Activated CD8-positive, alpha-beta memory T cell treated with anti-CD3 and anti-CD28 coated beads for 36 hours (primary cell): ENCODE results near the gene PPP1R14C. TPM values are rescaled to one million over a fixed set of nuclear protein-coding genes. Genes with fewer than 3 reads are reported as not detected.
"Not testable (repeated sequence)": the region's sequence is repeated elsewhere in the genome, so short reads cannot be mapped to it uniquely, and the experiment has no call there.

Source experiments
- CTCF ChIA-PET: fragments of 350-600 bp; sonication (Branson Sonifier 250); formaldehyde crosslinking; loops from one replicate; lab custom pipeline; 2021; ENCODE audit warnings: antibody characterized with exemption; lab: Charles Lee
- POLR2A ChIA-PET: fragments of 350-600 bp; sonication (Branson Sonifier 250); formaldehyde crosslinking; loops from one replicate; lab custom pipeline; 2021; ENCODE audit warnings: antibody characterized with exemption; lab: Charles Lee
- total RNA-seq, 2 experiments: library from RNA; stranded (reverse); gene quantifications; one replicate each; pipeline ENCODE4 v1.2.3, GENCODE V29; 2021

PPP1R14C gene
- total RNA-seq, 2 experiments from 2014 or later, result 0.96 to 1.1 TPM

DNA sequence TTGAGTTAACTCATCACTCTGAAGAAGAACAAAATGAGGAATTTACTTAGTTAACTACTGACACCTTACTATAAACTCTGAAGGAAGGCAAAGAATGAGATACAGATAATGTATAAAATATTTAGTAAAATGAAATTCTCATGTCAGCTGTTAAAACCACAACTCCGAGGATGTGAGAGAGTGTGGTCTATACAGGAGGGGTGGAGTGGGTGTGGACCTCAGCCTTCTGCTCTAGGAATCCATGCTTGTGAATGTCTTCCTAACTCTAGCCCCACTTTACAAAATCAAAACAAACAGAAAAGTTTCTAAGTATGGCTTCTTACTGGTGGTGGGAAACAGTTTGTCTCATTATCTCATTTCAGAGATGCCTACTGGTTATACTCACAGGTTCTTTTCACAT lies 14.2 kb downstream of the PPP1R14C start:
- POLR2A ChIA-PET, result no interaction called here
- CTCF ChIA-PET, result no interaction called here

DNA sequence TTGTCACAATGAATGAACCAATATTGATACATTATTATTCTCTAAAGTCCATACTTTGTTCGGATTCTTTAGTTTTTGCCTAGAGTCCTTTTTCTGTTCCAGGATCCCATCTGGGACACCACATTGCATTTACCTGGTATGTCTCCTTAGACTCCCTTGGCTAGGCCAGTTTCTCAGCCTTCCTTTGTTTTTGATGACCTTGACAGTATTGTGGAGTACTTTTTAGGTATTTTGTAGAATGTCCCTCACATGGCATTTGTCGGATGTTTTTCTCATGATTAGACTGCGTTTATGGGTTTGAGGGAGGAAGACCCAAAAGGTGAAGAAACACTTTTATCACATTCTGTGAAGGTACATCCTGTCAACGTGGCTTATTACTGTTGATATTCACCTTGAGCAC lies 16.9 kb downstream of the PPP1R14C start:
- CTCF ChIA-PET, result interaction anchor here (0.7 kb wide), 1 partner anchor 323 kb away, joined by 3 read pairs; no protein-coding TSS in a partner anchor
- POLR2A ChIA-PET, result no interaction called here

DNA sequence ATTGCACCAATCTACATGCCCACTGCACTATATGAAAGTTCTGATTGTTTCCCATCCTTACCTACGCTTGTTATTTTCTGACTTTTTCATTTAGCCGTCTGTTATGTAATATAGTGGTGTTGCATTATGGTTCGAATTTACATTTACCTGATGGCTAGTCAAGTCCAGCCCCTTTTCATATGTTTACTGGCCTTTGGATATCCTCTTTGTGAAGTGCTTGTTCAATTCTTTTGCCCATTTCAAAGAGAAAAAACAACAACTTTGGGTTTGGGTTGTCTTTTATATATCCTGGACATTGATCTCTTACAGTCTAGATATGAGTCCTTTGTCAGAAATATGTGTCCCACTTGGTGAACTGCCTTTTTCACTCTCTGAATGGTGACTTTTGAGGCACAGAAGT lies 21.1 kb downstream of the PPP1R14C start:
- CTCF ChIA-PET, result no interaction called here

DNA sequence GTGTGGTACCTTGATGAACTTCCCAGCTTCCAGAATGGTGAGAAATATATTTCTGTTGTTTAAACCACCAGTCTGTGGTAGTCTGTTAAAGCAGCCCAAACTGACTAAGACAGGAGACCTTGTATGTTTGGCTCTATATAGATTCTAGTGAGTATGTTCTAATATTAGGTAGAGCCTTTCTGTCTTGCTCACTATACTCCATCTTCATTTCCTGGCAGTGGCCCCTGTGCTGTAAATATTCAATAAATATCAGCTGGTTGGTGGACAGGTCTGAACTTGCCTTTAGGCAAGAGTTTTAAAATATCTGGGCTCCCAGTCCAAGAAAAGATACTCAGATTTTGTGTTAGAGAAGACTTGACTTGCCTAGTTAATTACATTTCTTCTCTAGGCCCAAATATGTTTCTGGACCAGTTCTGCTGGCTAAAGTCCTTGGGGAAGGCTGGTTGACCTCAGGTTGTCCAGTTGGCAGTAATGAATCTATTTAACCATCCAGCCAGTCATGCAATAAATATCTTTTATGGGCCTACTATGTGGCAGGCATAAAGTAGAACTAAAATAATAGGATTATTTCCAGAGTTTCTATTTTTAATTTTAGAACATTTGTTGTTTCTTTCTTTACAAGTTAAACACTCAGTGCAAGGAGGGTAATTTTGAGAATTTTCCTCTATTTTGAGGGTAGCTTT lies 22.3 kb downstream of the PPP1R14C start:
- ChIA-PET POLR2A (interaction anchor here (0.6 kb wide), 1 partner anchor 648 kb away, joined by 4 read pairs; no protein-coding TSS in a partner anchor), CTCF (no interaction called here)

More for the DNA sequence above, 21.1 kb downstream of the PPP1R14C start:
- POLR2A ChIA-PET, result no interaction called here

DNA sequence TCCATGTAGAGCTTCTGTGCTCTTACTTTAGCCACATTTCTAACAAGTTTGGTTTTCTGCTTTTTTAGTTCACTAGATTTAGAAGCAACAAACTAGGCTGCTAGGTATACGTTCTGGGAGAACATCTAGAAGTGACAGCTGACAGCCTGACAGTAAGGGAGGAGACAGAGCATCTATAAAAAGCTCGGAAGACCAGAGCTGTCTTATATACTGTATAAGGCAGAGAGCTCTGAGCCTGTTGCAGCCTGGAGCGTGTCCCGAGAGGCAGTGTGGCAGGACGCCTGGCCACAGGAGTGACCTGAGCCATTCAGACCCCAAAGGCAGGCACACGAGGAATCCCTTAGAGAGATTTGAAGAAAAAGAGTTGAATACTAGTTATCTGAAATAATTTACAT lies 24.6 kb downstream of the PPP1R14C start:
- ChIA-PET CTCF (interaction anchor here (1.2 kb wide), 1 partner anchor 13 kb away, joined by 3 read pairs; no protein-coding TSS in a partner anchor), POLR2A (no interaction called here)

DNA sequence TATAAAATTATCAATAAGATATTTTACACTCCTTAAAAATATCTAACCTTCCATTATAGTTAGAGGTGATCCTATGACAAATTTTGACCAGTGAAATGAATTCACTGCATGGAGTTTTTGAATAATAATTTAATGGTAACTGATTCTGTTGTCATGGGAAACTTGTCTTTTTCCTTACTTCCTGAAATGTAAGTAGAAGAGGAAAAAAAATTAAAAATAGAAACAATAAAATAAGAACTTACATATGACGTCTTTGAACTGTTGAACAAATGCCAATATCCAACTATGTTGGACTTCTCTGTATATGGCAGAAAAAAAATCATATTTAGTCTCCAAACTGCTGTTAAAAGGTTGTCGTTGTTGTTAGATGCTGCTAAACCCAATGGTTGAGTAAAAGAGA lies 26.3 kb downstream of the PPP1R14C start:
- ChIA-PET POLR2A (interaction anchor here (0.7 kb wide), 1 partner anchor 13 kb away, joined by 3 read pairs; no protein-coding TSS in a partner anchor), CTCF (interaction anchor here (1.8 kb wide), 1 partner anchor 15 kb away, joined by 5 read pairs; no protein-coding TSS in a partner anchor)

DNA sequence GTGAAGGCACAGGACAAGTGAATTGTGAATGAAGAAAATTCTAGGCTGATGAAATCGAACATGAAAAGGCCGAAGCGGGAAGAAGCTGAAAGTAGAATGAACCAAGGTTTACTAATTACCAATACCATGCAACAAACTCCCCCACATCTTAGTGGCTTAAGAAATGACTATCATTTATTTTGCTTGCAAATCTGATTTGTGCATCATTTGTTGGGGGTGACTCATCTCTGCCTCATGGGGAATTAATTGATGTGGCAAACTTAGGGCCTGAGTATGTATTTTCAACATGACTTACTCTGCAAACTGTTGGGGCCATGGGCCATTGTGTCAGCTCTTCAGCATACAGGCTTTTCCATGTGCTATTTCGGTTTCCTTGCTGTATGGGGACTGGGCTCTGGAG lies 26.8 kb downstream of the PPP1R14C start:
- POLR2A ChIA-PET, result interaction anchor here (0.7 kb wide), 1 partner anchor 13 kb away, joined by 3 read pairs; no protein-coding TSS in a partner anchor
- CTCF ChIA-PET, result interaction anchor here (1.8 kb wide), 1 partner anchor 15 kb away, joined by 5 read pairs; no protein-coding TSS in a partner anchor

DNA sequence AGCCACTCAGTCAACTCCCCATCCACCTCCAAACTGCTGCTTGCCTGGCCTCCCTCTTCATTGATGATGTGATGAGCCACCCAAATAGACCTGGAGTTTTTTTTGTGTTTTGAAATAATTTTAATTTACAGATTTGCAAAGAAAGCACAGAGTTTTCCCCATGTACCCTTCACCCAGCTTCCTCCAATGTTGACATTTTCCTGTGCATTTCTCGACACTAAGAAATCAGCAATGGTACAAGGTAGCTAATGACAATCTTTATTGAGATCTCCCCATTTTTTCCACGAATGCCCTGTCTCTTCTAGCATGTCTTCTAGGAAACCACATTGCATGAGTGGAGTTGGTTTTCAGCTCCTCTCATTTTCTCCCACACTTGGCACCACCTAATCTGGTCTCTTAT lies 30.1 kb downstream of the PPP1R14C start:
- POLR2A ChIA-PET, result no interaction called here
- CTCF ChIA-PET, result interaction anchor here (1.4 kb wide), 1 partner anchor 92 kb away, joined by 4 read pairs; no protein-coding TSS in a partner anchor

DNA sequence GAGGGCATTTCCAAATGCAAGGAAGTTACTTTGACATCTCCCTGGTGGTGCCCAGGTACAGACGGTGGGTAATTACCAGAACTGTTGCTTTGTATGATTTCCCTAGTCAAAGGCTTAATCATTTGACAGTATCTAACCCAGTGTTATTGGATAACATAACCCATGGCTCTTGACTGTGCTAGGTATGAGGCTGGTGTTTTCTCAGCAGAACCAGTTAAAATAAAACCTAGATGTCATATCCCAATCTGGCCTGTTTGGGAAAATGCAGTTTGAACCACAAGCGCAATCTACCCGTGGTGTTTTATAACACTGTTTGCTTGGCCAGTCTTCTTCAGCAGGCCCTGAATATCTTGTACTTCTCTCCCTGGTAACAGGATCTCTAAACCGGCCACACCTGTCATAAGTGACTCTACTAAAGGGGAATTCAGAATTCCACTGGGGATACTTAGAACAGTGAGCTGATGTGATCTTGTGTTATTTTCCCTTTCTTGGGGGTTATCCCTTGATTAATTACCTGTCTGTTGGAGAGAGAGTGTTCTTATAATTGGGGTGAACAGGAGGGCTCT lies 32.8 kb downstream of the PPP1R14C start:
- CTCF ChIA-PET, result no interaction called here
- POLR2A ChIA-PET, result no interaction called here

DNA sequence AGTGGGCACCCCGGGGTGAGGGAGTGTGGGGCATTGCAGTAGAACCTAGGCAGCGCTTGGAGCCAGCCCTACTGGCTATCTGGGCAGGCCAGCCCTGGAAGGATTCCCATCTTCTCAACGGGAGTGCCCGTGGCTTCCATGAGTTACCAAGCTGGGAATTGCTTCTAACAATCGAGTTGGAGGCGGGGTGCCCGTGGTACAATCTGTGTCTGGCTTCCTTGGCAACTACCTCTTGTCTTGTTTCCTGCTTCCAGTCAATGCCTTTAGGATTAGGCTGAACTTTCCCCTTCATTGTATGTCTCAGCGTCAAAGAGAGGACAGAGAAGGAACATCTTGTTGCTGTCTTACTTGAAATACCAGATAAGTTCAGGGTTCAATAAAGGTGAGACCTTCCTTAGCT lies 33.3 kb downstream of the PPP1R14C start:
- CTCF ChIA-PET, result no interaction called here
- POLR2A ChIA-PET, result no interaction called here

DNA sequence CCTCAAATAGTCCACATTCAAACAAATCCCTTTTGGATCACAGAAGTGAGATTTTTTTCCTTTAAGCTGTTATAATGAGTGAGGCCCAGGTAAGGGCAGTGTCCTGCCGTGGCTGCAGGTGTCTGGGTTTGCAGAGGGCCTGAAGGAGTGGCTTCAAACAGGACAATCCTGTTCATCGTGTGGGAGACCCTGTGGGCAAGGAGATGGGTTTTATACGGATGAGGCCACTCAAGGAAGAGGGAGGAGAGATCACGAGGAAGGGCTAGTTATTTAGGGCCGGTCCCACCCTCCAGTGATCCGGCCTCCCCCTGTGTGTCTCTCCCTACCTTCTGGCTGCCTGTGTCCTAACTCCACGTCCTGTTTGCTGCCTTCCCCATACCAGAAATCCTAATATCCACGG lies 33.8 kb downstream of the PPP1R14C start:
- POLR2A ChIA-PET, result no interaction called here

DNA sequence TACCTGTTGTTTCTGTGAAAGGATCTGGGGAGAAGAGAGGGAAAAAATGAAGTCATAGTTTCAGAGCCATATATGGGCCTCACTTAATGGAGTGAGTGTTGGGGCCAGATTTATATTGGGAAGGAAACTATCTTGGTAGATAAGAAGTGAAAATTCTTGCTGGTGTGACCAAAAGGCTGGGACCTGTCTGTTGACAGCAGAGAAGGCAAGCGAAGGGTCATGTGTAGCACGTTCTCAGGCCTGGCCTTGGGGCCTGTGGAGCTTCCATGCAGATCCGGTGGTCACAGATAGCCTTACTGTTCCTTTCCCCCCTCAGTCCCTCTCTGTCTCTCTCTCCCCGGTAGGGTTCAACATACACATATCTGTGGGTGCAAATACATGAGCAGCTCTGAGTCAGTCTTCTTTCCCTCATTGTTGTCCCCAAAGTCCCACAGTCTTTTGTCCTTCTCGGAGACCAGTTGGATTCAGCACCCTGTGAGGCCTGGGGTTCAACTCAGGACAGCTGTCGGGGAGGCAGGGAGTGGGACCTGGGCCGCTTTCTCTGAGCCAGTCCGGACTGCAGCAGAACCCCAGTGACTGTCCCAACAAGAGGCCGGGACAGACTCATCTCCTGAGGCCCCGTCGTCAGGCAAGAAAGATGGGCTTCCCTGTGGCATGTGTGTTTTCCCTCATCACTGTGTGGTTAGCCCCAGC lies 34.6 kb downstream of the PPP1R14C start:
- CTCF ChIA-PET, result no interaction called here

More for the DNA sequence above, 33.8 kb downstream of the PPP1R14C start:
- CTCF ChIA-PET, result no interaction called here

DNA sequence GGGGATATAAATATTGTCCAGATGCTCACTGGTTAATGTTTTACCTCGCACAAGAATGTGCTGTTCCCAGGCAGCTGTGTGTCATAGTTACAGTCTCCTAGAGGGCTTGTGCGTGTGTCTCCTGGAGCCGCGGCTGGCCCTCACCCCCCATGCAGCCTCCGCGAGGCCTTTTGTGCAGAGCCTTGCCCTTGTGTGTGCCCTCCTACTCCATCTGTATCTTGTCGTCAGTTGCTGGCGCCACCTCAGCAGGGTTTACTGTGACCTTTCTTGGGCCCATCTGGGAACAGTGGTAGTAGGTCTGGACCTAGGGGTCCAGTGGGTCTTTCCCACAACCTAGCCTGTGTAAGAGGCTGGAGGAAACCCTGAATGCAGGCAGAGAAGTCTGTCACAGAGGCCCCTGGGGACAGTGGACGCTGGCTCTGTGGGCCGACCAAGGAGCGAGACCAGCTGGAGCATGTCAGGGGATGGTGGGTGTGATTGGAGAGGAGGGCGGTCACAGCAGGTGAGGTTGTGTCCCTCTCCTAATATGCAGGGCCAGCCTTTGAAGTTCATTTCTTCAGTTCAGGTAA lies 35.2 kb downstream of the PPP1R14C start:
- POLR2A ChIA-PET, result no interaction called here
- CTCF ChIA-PET, result no interaction called here

More for the DNA sequence above, 34.6 kb downstream of the PPP1R14C start:
- POLR2A ChIA-PET, result no interaction called here

DNA sequence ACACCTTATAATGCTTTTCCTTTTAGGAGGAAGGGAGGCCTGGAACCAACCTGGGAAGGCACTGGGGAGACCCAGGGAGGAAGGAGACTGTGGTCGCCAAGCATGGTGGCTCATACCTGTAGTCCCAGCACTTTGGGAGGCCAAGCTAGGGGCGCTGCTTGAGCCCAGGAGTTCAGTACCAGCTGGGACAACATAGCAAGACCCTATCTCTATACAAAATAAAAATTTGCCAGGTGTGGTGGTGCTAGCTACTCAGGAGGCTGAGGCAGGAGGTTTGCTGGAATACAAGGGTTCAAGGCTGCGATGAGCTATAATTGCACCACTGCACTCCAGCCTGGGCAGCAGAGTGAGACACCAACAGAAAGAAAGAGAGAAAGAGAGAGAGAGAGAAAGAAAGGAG lies 36.2 kb downstream of the PPP1R14C start:
- POLR2A ChIA-PET, result no interaction called here
- CTCF ChIA-PET, result no interaction called here

DNA sequence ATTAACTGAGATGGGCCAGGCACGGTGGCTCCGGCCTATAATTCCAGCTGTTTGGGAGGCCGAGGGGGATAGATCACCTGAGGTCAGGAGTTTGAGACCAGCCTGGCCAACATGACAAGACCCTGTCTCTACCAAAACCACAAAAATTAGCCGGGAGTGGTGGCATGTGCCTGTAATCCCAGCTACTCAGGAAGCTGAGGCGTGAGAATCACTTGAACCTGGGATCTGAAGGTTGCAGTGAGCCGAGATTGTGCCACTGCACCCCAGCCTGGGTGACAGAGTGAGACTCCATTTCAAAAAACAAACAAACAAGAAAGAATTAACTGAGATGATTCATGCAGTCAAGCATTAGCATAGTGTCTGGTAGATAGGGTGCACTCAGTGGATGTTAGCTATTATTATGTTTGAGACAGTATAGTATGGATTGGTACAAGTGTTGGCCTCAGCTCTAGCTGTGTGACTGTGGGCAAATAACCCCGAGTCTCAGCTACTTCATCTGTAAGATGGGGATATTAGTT lies 37.1 kb downstream of the PPP1R14C start:
- POLR2A ChIA-PET, CTCF ChIA-PET: not testable (repeated sequence)

DNA sequence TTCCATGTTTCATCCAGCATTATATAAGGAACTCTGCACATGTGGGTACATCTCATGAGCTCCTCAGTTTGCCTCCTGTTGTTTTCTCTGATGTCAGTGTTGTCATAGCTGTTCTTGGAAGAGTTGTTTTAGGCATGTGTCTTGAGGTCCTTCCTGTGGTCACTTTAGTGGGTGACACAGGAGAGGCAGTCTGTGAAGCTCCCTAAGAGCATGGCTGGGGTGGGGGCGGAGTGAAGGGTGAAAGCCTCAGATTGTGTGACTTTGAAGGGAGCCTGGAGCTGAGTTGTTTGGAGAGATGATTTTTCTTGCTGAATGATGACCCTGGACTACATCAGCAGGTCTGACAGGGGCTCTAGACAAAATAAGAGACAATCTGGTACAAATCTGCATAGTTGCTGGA lies 37.7 kb downstream of the PPP1R14C start:
- CTCF ChIA-PET, result no interaction called here
- POLR2A ChIA-PET, result no interaction called here

DNA sequence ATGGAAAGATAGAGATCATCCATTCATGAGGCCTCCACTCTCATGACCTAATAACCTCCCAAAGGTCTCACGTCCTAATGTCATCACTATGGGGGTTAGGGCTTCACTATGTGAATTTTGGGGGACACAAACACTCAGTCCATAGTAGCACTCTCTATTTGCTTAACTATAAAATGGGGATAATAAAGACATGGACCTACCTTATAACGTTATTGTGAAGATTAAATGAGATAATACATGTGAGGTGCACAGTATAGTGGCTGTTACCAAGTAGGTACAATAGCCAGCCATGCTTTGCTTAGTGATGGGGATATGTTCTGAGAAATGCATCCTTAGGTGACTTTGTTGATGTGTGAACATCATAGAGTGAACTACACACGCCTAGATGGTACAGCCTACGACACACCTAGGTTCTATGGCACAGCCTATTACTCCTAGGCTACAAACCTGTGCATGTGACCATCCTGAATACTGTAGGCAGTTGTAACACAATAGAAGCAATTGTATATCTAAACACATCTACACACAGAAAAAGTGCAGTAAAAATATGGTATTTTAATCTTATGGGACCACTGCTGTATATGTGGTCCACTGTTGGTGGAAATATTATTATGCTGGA lies 39.7 kb downstream of the PPP1R14C start:
- CTCF ChIA-PET, result interaction anchor here (1.3 kb wide), 1 partner anchor 89 kb away, joined by 3 read pairs; no protein-coding TSS in a partner anchor
- POLR2A ChIA-PET, result no interaction called here

DNA sequence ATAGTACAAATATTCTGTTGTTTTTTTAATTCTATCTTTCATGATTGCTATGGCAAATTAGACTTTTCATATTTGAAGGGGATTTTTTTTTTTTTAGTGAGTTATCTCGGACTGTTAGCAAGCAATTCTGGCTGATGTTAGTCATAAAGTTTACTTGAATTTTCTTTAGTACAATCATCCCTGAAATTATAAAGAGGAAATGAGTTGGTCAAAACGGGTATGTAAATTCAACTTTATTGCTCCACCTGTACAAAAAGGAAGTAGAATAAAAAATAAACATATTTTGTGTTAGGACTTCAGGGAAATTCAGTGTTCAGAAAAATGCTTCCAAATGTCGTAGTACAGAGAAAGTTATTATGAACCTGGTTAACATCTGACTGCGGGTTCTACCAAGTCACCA lies 40.3 kb downstream of the PPP1R14C start:
- ChIA-PET POLR2A (no interaction called here), CTCF (no interaction called here)

DNA sequence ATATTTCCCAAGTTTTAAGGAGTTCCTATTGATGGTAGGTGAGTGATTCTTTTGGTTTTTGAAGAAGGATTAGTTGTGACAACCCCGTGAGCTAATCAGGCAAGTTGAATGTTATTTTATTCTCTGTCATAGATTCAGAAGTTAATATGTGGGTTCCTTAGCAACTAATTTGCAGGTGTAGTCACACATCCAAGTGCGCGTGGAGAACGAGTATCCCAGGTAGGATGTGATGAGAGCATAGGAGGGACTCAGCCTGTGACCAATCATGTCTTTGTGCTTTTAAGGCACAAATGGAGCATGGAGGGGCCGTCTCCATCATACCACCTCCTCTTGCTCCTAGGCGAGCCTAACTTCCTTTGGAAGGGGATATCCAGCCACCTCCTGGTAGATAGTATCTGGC lies 41.1 kb downstream of the PPP1R14C start:
- CTCF ChIA-PET, result no interaction called here
- POLR2A ChIA-PET, result no interaction called here
